T-helper 2 cell (primary cell): ENCODE results near the gene KLHDC9.
"Not testable (repeated sequence)": the region's sequence is repeated elsewhere in the genome, so short reads cannot be mapped to it uniquely, and the experiment has no call there.

ENCODE experiments used
- DNase-seq, 5 experiments: peaks; one replicate each; pipeline versions ENCODE4 v3.0.0 to v3.0.0-alpha.2; 2012 to 2022
- total RNA-seq, 2 donors: gene quantifications; one replicate each; lab custom pipeline; 2026; lab: John Stamatoyannopoulos, UW

KLHDC9 gene, protein sequence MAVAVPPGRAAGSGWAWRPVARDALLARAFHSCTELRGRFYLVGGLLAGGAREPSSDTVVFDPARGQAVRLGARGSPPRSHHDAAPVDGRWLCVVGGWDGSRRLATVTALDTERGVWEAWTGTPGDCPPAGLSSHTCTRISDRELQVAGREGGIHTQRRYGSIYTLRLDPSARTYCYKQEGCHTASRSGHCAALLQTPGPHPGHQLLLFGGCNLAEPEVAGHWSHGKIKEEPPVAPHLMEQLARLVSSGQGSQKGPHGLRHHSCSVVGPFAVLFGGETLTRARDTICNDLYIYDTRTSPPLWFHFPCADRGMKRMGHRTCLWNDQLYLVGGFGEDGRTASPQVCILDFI
- total RNA-seq, result 0.31 to 0.54 reads per million in 2 donors

DNA sequence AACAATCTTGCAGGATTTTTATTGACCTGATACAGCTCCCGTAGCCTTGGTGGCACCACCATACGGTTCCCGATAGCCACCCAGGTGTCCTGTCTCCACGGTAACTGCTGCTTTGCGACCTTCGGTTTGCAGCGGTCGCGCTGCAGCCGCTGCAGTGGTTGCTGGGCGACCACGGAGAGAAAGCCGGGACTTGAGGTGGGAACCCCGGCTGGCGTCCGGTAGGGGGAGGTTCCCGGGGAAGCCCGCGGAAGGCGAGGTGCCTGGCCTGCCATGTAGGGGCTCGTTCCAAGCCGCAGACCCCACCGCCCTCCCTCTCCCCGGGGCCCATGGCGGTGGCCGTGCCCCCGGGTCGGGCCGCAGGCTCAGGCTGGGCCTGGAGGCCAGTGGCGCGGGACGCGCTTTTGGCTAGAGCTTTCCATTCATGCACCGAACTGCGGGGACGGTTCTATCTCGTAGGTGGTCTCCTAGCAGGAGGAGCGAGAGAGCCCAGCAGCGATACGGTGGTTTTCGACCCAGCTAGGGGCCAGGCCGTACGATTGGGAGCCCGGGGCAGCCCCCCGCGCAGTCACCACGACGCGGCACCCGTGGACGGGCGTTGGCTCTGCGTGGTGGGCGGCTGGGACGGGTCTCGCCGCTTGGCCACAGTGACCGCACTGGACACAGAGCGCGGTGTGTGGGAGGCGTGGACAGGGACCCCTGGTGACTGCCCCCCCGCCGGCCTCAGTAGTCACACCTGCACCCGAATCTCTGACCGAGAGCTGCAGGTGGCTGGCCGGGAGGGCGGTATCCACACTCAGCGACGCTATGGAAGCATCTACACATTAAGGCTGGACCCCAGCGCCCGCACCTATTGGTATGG is at the start of gene KLHDC9:
TSS of gene KLHDC9 (plus strand) at position 152 of the 859 bp plus-strand sequence. CDS start at position 327, 175 bp downstream.
- DNase-seq, result peak; percentile 38 to 91 (median 57)

DNA sequence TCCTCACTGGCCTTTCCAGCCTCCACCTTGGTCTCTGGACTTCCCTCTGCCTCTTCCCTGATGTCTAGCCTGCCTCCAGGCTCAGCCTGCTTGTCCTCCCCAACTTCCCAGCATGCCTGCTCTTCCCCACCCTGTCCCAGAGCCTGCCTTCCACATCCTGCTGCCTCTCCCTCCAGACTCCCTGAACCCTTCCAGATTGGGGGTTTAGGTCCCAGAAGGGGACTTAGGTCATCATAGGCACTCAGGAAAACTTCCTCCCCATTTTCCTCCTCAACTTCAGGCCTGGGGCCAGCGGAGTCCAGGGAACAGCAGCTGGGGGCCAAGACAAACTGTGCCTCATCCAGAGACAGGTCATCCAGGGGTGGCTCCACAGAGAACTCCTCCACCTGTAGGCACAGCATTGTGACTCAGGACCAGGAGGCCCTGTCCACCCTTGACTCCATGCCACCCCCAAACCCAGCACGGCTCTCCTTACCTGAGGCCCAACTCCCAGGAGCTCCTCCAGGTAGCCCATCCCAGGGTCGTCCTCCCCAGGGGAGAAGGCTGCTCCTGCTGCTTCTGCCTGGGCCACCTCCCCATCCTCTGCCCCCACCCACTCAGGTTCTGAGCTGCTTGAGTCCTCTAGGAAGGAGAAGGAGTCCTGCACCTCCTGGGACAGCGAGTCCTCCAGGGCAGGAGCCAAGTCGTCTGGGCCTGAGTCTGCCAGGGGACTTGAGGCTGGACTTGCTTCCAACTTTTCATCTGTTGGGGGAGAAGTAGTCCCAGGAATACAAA is 49.0 kb upstream of the KLHDC9 start:
- no peak for DNase-seq

DNA sequence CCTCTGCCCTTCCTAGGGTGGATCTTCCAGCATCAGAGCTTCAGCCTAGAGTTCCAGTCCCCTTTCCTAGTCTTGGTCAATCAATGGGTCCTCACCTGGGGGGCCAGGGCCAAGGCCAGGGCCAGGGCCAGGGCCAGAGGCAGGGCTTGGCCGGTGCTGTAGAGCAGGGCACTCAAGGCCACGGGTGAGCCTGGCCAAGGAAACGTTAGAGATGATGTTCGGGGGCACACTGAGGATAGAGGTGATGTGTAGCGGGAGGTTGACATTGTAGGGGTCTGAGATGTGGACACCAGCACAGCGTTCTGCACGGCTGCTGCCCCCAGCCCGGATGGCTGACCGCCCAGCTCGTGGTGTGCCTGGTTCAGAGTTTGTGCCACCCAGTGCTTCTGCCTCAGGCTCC is 46.9 kb upstream of the KLHDC9 start:
- DNase-seq, result no peak

DNA sequence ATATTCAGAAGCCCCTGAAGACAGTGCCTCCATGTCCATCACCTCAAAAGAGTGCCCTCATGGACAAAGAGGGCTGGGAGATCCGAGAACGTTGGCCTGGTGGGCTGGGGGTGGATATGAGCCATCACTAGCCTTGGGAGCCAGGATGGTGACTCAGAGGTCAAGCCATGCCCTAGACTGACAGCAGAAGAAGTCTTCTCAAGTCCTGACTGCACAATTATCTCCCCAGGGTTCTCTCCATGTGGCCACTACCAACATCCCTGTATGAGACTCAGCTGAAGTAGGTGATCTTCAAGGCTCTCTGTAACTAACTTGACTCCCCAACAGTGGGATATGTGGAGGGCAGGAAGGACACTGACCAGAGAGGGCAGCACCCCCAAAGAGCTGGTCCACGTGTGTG is 45.3 kb upstream of the KLHDC9 start:
- DNase-seq, result no peak

DNA sequence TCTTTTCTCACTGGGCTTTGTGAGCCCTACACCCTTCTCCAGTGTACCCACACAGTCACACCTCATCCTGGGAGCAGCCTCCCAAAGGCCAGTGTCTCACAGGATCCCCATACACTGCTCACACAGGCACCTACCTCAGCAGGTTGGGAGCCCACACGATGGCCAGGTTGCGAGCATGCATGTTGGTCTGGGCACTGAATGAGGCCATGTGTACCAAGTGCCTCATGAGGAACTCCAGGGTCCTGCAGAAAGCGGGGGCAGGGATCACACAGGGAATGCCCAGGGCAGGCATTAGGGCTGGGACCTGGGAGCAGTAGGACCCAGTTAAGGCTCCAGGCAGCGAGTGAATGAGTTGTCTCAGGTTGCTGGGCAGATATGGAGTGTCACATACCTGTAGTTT is 43.9 kb upstream of the KLHDC9 start:
- DNase-seq, result no peak

DNA sequence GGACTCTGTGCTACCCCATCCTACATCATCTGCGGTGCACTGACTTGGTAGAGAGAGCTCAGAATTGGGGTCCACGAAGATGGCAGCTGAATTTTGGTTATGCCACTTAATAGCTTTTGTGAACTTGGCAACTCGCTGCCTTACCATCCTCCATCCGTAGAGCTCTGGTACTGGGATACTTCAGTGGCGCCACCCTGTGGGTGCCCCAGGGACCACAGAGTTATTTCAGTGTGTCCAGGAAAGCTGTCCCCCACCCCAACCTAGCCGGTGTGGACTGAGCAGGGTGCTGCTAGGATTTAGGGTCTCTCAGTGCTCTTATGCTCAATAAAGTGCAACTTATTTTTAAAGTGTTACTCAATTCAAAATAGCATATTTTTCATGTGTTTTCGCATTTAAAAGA is 43.4 kb upstream of the KLHDC9 start:
- no peak for DNase-seq

DNA sequence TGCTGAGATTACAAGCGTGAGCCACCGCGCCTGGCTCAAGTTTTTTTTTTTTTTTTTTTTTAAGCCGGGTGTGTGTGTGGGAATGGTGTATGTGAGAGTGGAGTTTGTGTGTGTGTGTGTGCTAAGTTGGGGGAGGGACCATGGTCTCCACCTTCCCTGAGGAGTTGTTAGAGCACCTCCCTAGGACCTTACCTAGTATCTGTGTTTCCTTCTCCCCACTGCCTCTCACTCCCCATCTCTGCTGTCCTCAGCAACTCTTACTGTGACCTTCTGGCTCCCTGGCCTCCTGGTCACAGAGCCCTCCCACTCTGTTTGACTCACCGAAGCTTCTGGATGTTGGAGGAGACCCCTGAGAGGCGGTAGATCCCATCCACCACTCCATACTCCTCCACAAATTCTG is 38.9 kb upstream of the KLHDC9 start:
- no peak for DNase-seq

DNA sequence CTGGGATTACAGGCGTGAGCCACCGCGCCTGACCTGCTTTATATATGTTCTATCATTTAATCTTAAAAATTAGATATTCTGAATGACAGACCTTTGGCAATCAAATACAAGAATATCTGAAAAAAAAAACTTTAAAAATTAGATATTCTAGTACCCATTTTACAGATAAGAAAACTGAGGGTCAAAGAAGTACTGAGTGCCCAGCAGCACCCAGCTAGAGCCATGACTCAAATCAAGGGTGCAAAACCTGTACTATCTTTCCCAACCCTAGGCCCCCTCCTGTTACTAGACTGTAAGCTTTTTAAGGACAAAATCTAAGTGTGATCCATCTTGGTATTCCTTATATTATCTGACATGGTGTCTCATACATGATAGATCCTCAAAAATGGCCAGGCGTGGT is 36.7 kb upstream of the KLHDC9 start:
- DNase-seq, result no peak

DNA sequence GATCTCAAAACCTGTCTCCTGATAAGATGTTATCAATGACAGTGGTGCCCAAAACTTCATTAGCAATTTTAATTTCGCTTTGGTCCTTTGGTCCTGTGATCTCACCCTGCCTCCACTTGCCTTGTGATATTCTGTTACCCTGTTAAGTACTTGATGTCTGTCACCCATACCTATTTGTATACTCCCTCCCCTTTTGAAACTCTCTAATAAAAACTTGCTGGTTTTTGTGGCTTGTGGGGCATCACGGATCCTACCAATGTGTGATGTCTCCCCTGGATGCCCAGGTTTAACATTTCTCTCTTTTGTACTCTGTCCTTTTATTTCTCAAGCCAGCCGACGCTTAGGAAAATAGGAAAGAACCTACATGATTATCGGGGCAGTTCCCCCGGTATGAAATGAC is 34.2 kb upstream of the KLHDC9 start:
- not testable (repeated sequence) for DNase-seq

DNA sequence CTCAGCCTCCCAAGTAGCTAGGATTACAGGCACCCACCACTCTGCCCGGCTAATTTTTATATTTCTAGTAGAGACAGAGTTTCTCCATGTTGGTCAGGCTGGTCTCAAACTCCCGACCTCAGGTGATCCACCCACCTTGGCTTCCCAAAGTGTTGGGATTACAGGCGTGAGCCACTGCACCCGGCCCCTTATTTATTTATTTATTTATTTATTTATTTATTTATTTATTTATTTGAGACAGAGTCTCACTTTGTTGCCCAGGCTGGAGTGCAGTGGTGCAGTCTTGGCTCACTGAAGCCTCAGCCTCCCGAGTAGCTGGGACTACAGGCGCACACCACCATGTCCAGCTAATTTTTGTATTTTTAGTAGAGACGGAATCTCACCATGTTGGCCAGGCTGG is 32.5 kb upstream of the KLHDC9 start:
- not testable (repeated sequence) for DNase-seq

DNA sequence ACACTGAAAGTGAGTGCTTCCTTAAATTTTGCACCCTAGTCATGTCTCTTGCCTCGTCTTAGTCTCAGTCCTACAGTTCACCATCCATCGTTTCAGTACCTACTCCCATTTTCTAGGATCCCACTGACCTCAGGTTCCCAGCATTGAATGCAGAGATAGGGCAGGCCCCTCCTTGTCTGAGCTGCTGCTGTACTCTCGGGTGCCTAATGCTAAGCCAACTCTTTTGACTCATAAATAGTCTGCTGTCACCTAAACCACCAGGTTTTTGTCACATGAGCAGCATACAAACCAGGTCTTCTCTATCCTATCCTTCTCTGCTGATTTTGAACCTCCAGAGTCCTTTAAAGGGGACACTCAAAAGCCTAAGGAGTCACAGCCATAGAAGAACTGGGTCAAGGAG is 31.5 kb upstream of the KLHDC9 start:
- peak in 1 of 5 experiments; percentile 66 for DNase-seq

DNA sequence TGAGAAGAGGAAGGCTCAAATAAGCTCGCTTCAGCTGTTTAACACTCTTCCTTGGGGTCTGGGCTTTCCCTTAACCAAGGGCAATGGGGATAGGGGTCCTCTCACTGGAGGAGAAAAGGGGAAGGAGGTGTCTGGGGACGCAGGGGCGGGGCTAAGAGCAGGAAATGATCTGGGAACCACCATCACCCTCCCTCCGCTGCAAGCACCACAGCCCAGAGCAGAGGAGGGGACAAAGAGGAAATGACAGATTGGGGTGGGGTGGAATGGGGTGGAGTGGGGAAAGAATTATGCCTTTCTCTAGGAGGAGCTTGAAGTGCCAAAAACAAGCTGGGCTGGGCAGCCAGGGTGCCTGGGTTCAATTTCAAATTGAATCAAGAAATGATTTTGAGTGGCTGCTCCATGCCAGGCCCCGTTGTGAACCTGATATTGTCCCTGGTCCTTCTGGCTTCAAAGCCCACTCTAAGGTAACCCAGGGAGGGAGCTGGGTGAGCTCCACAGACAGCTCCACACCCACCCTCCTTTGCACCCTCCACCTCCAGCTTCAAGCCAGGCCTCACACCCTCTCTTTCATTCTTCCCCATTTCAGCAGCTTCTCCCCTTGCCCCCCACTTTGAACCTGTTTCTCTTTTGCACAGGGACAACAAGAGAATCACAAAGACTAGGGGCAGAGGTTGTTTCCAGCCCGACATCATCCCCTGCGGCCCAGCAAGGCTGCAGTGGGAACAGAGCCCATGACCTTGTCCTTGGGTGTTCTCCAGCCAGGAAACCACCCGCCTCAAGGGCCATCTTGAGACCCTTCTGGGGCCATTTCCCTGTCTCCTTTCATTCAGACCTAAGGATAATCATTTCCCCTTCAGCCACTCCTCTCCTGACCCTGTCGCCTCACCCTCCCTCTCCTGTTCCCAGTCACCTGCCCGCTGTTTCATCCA is 29.6 kb upstream of the KLHDC9 start:
- DNase-seq, result peak; percentile 49 to 94 (median 76)

DNA sequence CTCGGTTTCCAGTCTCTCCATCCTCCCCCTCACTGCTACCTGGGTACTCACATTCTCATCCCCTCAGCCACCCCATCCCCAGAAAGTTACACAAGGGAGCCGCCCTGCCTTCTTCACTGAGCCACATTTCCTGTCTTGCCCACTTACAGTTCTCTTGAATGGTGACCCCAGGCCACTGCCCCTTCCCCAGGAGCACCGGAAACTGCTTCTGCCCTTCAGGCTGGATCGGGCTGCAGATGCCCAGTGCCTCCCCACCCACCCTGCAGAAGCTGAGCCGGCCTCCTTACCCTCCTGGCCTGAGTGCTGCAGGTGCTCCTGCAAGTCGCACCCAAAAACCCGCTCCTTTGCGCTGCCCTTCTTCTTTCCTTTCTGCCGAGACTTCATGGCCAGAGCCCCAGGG is 28.9 kb upstream of the KLHDC9 start:
- peak in 1 of 5 experiments; percentile 43 for DNase-seq

DNA sequence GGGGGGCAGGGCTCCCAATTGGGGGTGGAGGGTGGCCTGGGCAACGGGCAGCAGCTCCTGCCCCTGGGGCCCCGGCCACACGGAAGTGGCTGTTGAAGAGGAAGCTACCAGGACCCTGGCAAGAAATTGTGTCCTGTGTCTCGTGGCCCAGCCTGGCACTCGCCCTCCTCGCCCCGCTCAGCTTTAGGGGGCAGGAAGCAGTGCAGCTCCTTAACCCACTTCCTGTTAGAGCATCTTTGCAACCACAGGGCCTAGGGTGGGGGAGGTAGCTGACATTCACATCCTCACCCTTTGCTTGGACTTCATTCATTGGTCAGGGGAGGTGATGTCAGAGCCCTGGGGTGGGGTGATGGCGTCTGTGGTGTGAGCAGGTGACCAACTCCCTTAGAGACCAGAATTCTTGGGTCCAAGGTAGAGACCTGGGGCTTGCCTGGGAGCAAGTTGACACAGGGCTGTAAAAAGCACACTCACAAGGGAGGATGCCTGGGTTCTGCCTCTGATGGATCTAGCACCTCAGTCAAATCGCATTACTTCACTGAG is 28.4 kb upstream of the KLHDC9 start, which contains the start of gene ARHGAP30:
TSS of gene ARHGAP30 (minus strand) at position 161 of the 540 bp plus-strand sequence. CDS start 267 bp downstream, outside the sequence.
- peak; percentile 39 to 99 (median 72) for DNase-seq

DNA sequence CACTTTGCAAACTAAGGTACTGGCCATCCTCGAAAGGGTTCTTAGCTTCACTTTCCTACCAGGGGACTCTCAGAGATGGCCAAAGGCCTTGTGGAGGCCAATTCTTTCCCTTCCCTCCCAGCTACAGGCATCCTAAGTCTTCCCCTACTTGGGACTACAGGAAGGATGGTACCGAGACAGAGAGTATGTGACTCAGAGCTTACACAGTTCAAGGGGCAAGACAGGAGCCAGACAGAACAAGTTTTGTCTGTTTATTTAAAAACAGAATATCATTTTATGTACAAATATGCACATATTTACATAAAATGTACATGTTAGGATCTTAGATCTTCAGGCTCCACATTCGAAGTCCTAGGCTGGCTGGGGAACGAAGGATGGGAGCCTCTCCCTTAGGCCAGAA is 27.4 kb upstream of the KLHDC9 start:
- DNase-seq, result no peak

DNA sequence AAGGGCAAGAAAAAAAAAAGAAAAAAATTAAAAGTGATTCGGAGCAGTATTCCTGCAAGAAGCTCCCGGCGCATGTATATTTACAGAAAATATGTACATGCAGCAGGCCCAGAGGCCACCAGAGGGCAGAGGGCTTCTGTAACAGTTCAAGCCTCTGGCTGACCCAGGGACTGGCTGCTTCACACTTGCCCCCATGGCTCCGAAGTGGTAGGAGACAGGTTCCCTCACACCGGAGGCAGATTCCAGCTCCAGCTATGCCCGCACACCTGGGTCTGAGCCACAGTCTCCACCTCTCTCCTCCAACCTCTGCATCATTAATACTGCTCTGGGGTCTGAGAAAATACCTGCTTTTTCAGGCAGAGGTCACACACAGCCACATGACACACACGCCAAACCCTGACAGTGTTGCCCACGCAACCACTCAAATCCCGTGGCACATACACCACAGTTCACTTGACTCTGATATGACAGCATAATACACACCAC is 26.2 kb upstream of the KLHDC9 start:
- peak in 3 of 5 experiments; percentile 26 to 58 (median 27) for DNase-seq

DNA sequence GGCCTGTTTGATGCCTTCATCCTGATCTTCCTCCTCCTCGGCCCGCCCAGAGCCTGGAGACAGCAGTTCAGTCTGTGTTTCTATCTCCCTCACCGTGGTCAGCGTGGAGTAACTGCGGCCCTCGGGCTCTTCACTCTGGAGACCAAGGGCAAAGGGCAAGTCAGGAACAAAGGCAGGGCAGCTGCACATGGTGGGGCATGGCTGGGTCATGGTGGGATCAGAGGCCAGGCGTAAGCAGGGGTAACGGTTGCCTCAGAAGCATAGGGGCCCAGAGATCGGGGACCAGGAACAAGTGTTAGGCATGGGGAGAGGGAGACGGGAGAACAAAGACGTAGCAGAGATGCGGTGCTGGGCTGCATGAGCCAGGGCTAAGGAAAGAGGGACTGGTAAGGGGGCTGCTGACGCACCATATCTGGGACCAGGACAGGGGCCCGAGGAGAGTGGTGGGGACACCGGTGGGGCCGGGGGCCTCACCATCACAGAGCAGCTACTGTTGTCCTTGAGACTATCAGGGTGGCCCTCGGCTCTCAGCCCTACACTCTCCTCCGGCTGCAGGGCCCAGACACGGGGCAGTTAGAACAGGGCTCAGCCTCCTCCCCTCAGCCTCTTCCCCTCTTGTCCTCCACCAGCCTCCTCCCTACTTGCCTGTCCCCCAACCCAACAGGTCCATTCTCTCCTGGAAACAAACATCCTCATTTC is 25.3 kb upstream of the KLHDC9 start:
- DNase-seq, result no peak

DNA sequence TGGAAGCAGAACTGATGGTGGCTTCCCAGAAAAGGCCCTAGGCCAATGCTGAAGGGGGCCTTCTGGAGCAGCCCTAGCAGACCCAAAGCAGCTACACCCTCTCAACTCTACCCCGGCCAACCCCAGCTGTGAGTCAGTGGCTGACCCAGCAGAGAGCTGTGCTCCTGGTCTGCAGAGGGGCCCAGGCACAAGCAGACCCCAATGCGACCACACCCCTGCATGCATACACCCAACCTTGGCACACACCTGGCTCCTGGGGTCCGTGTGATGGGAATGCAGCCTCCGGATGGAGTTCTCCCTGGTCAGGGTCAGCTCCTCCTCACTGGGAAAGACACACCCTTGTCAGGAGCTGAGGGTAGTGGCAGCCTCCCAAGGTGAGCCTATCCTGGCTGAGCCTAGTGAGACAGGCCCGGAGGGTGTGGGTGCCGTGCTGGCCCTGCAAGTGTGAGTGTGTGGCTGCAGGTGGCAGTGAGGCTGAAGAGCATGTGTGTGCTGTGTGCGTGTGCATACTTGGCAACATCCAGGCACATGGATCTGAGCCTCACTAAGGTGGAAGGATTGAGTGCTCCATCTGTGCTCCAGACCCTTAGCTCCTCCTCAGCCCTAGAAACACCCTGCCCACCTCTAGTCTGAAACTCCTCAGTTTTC is 24.6 kb upstream of the KLHDC9 start:
- no peak for DNase-seq

DNA sequence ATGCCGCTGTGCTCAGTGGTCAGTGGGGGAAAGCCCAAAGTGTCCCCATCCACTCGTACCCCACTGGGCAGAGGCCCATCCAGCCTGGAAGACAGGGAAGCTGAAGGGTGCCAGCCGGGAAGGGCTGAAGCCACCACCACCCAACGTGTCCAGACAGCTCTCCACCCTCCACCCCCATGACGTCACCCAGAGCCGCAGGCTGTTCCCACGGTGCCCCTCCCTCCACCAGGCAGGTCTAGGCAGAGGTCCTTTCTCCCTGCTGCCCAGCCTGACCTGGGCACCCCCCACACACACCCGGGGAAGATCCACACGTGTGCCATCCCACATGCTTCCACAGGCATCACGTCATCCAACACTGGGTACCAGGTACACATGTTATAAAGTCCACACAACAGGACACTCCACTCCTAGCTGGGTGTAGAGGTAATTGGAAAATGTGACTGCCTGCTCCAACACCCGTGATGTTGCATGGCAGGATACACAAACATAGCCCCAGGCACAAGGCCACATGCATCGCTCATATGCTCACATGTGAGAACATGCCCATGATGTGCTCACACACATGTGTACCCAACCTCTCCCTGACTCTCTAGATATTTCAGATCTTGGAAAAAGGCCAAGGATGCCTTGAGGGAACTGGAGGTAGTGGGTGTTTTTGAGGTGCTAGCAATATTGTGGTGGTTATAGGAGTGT is 23.3 kb upstream of the KLHDC9 start:
- DNase-seq, result no peak
